Ishikawa (cell line): ENCODE measurements around the gene BIK.

Source experiments
- NFIC ChIP-seq: IDR thresholded peaks from 2 replicates; pipeline ENCODE4 v1.6.1; 2012
- YY1 ChIP-seq: IDR thresholded peaks from 2 replicates; pipeline ENCODE4 v1.6.1; 2012; ENCODE audit warnings: low read depth
- TF ChIP-seq, protein P1 (sequence below): IDR thresholded peaks from 2 replicates; pipeline ENCODE4 v1.6.1; 2012; ENCODE audit warnings: low read depth, mild to moderate bottlenecking

DNA sequence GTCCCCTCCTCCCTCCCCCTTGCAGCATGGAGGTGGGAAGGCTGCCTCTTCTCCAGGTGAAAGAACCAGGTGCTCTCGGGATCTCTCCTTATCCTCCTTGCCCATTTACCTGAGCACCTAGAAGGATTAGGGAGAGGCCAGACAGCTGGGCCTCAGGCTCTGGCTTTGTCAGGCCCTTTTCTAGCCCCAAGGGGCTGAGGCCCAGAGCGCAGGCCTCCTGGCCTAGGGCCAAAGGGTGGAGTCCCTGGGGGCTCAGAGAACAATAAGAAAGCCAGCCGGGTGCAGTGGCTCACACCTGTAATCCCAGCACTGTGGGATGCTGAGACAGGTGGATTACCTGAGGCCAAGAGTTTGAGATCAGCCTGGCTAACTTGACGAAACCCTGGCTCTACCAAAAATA lies 16.0 kb upstream of the BIK start:
- TF ChIP-seq NFIC (0 out of 2 replicates have a peak, but pooled peaks have one; percentile 32), YY1 (no peak)
- TF ChIP-seq, protein P1, sequence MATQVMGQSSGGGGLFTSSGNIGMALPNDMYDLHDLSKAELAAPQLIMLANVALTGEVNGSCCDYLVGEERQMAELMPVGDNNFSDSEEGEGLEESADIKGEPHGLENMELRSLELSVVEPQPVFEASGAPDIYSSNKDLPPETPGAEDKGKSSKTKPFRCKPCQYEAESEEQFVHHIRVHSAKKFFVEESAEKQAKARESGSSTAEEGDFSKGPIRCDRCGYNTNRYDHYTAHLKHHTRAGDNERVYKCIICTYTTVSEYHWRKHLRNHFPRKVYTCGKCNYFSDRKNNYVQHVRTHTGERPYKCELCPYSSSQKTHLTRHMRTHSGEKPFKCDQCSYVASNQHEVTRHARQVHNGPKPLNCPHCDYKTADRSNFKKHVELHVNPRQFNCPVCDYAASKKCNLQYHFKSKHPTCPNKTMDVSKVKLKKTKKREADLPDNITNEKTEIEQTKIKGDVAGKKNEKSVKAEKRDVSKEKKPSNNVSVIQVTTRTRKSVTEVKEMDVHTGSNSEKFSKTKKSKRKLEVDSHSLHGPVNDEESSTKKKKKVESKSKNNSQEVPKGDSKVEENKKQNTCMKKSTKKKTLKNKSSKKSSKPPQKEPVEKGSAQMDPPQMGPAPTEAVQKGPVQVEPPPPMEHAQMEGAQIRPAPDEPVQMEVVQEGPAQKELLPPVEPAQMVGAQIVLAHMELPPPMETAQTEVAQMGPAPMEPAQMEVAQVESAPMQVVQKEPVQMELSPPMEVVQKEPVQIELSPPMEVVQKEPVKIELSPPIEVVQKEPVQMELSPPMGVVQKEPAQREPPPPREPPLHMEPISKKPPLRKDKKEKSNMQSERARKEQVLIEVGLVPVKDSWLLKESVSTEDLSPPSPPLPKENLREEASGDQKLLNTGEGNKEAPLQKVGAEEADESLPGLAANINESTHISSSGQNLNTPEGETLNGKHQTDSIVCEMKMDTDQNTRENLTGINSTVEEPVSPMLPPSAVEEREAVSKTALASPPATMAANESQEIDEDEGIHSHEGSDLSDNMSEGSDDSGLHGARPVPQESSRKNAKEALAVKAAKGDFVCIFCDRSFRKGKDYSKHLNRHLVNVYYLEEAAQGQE: no peak
